GM19043 (cell line): ENCODE data around the gene RLF.
"Not testable (repeated sequence)": the region's sequence is repeated elsewhere in the genome, so short reads cannot be mapped to it uniquely, and the experiment has no call there.

ENCODE experiments used
- ATAC-seq: cut with Tn5 transposase; IDR thresholded peaks from one replicate; pipeline ENCODE4 v1.9.1; 2021; ENCODE audit warnings: low read depth; ENCODE audit not compliant: unreplicated experiment

Gene RLF

GRCh38 chr1:40167317-40167716 is 6.1 kb downstream of the RLF start:
- ATAC-seq = no peak

DNA sequence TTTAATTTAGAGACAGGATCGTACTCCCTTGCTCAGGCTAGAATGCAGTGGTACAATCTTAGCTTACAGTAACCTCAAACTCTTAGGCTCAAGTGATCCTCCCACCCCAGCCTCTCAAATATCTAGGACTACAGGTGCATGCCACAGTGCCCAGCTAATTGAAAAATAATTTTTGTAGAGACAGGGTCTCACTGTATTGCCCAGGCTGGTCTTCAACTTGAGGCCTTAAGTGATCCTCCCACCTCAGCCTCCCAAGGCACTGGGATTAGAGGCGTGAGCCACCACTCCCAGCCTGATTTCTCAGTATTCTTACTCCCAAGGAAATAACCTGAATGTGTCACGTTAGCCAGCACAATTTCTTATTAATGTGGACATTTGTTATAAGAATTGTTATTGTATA is 9.8 kb downstream of the RLF start:
- ATAC-seq = no peak

GRCh38 chr1:40174788-40175187 is 13.6 kb downstream of the RLF start:
- no peak for ATAC-seq

DNA sequence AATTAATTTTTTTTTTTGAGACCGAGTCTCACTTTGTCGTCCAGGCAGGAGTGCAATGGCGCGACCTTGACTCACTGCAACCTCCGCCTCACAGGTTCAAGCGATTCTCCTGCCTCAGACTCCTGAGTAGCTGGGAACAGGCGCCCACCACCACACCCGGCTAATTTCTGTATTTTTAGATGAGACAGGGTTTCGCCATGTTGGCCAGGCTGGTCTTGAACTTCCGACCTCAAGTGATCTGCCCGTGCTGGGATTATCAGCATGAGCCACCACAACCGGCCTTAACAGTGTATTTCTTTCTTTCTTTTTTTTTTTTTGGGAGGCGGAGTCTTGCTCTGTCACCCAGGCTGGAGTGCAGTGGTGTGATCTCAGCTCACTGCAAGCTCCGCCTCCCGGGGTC is 15.8 kb downstream of the RLF start:
- ATAC-seq = not testable (repeated sequence)

GRCh38 chr1:40178200-40178599 is 17.0 kb downstream of the RLF start:
- no peak for ATAC-seq

GRCh38 chr1:40179496-40180089 is 18.4 kb downstream of the RLF start:
- ATAC-seq = no peak

- ATAC-seq = no peak
These were observed 22.0 kb downstream of the RLF start for GRCh38 chr1:40183055-40183710.

- no peak for ATAC-seq
These were observed 23.0 kb downstream of the RLF start for GRCh38 chr1:40184193-40184592.

DNA sequence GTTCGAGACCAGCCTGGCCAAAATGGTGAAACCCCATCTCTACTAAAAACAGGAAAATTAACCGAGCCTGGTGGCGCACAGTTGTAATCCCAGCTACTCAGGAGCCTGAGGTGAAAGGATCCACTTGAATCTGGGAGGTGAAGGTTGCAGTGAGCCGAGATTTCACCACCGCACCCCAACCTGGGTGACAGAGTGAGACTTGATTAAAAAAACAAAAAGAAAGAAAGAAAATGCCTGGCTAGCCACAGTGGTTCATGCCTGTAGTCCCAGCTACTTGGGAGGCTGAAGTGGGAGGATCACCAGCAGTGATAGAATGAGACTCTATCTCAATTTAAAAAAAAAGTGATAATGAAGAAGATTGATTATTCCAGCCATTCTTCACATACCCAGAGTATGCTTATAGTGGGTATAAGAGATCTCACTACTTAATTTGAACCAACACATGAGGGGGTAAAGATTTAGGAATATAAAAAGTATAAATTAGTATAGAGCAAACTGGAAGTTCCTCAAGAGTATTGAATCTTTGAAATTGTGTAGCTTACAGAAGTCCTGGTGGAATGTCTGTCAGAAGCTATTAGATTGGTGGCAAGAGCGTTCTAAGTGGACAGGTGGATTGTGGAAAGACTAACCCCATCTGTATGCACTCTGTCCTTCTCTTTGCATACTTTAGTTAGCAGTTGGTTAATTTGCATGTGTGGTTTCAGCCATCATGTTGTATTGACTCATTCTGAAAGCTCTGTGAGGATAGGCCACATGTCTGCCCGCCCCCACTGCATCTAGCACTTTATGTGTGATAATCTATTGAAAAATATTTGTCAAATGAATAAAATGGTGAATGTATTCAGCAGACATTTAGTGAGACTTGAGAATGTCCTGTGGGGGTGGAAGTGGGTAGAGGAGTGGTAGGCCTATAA is 25.0 kb downstream of the RLF start:
- peak; percentile 91 for ATAC-seq

- no peak for ATAC-seq
These were observed 26.2 kb downstream of the RLF start for GRCh38 chr1:40187399-40187798.

- ATAC-seq = not testable (repeated sequence)
These were observed 33.5 kb downstream of the RLF start for GRCh38 chr1:40194639-40195038.

DNA sequence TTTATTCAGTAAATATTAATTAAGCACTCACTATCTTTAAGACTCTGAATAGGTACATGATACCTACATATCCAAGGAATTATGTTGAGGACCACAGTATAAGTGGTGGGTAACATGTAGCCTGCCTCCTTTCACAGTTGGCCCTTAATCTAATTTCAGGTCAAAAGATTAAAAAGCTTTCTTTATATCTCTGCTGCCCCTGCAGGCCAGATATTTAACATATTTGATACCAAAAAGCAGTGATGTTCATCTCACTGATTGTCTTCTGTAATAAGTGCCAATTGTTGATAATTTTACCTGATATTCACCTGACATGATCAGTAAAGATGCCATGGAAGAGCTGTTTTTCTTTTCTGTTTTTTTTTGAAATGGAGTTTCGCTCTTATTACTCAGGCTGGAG is 36.5 kb downstream of the RLF start:
- ATAC-seq = no peak

- no peak for ATAC-seq
These were observed 37.9 kb downstream of the RLF start for GRCh38 chr1:40199126-40199525.

- no peak for ATAC-seq
These were observed 43.7 kb downstream of the RLF start for GRCh38 chr1:40204856-40205255.

GRCh38 chr1:40210511-40211204 is 49.5 kb downstream of the RLF start:
- no peak for ATAC-seq

GRCh38 chr1:40218333-40218732 is 57.1 kb downstream of the RLF start:
- ATAC-seq = no peak

- ATAC-seq = not testable (repeated sequence)
These were observed 60.3 kb downstream of the RLF start for GRCh38 chr1:40221471-40221905.

DNA sequence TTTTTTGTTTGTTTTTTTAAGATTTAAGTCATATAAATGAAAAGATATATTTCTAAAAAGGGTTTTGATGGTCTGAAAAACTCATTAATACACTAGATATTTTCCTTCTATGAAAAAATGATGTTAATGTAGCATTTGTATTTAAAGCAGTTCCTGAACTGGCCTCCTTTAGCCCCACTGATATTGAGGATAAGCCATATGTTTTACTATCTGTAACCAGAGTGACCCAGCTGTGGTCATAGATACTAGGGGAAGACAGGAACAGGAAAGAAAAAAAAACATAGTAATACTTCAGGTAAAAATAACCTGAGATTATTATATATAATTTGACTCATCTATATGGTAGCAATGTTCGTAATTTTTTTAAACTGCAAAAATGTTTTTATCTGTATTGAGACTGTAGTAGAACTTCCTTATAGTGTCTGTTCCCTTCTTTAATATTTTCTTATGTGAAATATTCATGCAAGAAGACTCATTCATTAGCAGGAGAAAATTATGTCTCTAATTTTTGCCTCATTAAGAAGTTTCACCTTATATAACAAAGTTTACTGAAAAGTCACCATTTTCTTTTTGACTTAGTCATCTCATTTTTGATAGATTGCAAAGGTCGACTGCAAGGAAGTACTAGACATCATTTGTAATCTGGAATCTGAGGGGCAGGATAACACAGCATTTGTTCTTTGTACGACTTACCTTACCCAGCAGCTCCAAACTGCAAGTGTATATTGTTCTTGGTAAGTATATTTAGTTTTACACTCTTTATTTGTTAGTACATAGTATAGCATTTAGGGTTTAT is 61.0 kb downstream of the RLF start:
- ATAC-seq = no peak

- no peak for ATAC-seq
These were observed 62.9 kb downstream of the RLF start for GRCh38 chr1:40224040-40224439.

GRCh38 chr1:40226192-40226591 is 65.0 kb downstream of the RLF start:
- ATAC-seq = no peak
